Effector CD8-positive, alpha-beta T cell (primary cell): ENCODE data around the gene ERMP1.
A peak's percentile ranks its signal among the peaks of the same experiment; 100 is the strongest.
"Not testable (repeated sequence)": the region's sequence is repeated elsewhere in the genome, so short reads cannot be mapped to it uniquely, and the experiment has no call there.

Experiments used
- DNase-seq: peaks from one replicate; lab custom pipeline; 2025; lab: John Stamatoyannopoulos, UW
- total RNA-seq, 4 experiments: gene quantifications; one replicate each; lab custom pipeline; 2026; lab: John Stamatoyannopoulos, UW

Gene ERMP1
- 32.2 to 74.3 (median 55.4) reads per million in 4 experiments for total RNA-seq

- peak; percentile 79 for DNase-seq
Measured at GRCh38 chr9:5832538-5833529, at the start of gene ERMP1. Gene ERMP1 (minus strand): TSS chr9:5833117. CDS start chr9:5833027, 90 bp downstream.

DNA sequence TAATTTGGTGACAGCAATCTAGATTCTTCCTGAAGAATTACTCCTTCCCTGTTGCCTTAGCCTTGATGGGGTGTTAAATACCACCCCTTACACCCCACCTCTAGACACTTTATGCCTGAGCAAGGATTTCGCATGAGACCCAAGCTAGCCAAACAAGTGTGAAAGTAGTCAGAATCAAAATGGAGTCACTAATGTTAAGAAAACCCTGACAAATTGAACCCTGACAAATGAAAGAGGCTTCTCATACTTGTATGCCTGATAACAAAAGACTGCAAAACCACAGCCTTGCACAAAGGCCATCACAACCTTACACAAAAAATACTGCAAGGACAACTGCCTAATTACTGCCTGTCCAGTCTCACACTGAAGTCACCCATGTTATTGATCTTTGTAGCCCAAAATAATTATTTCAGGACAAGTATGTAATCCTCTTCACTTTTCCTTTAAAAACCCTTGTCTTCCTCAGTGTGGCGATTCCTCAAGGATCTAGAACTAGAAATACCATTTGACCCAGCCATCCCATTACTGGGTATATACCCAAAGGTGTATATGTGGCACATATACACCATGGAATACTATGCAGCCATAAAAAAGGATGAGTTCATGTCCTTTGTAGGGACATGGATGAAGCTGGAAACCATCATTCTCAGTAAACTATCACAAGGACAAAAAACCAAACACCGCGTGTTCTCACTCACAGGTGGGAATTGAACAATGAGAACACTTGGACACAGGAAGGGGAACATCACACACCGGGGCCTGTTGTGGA, 49.5 kb upstream of the ERMP1 start:
- DNase-seq = not testable (repeated sequence)

- no peak for DNase-seq
Measured at GRCh38 chr9:5879419-5880181, 46.7 kb upstream of the ERMP1 start.

DNA sequence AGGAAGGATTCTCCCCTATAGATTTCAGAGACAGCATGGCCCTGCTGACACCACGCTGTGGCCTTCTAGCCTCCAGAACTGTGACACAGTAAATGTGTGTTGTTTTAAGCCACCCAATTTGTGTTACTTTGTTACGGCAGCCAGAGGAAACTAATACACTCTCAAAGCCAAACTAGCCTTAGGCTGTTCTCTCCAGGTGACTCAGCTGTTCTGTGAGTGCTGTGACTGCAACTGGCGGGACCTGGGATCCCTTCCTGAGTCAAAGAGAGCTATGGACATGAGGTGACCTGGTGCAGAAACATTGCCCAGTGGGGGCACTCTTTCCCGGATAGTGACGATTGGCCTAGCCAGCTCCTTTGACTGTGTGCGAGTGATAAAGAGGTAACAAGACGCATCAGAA, 43.8 kb upstream of the ERMP1 start:
- no peak for DNase-seq

GRCh38 chr9:5876026-5876425, 43.1 kb upstream of the ERMP1 start:
- DNase-seq = no peak

DNA sequence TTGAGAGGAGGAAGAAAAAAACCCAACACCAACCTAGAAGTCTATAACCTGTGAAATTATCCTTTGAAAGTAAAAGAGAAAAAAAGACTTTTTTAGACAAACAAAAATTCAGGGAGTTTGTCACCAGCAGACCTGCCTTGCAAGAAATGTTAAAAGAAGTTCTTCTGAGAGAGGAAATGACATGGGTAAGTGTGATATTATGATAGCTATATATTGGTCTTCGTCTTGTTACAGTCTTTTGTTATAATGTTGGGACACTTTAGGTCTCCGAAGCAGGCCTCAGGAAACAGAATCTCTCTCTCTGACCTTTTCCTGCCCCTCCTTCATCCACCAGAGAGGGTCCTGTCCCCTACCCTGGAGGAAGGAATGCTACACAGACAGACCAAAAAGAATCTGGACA, 41.1 kb upstream of the ERMP1 start:
- no peak for DNase-seq

DNA sequence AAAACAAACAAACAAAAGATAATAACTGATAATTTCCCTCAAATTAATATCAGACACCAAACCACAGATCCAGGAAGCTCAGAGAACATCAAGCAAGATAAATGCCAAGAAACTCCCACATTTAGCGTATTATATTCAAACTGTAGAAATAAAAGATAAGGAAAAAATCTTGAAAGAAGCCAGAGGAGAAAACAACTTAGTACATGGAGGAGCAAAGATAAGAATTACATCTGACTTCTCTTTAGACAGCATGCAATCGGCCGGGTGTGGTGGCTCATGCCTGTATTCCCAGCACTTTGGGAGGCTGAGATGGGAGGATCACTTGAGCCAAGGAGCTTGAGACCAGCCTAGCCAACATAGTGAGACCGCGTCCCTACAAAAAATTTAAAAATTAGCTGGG, 40.5 kb upstream of the ERMP1 start:
- no peak for DNase-seq

- no peak for DNase-seq
Measured at GRCh38 chr9:5872511-5872910, 39.6 kb upstream of the ERMP1 start.

DNA sequence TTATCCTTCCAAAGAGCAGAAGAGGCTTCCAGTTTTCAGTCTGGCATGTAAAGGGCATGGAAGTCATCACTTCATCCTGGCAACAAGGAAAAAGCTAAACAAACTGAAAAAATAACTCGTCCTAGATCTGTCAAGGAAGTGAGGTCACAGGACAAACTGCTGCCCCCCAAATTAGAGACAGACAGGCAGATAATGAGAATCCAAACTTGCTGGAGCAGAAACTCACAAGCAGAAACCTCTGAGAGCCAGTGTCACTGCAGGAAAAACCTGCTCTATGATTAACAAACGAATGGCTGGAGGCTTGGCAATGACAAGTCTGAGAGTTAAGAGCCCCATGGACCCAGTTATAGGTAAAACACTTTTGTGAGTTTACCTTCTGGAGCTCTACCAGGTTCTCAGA, 38.9 kb upstream of the ERMP1 start:
- no peak for DNase-seq

- no peak for DNase-seq
Measured at GRCh38 chr9:5870691-5871090, 37.8 kb upstream of the ERMP1 start.

GRCh38 chr9:5870020-5870339, 37.1 kb upstream of the ERMP1 start:
- no peak for DNase-seq

DNA sequence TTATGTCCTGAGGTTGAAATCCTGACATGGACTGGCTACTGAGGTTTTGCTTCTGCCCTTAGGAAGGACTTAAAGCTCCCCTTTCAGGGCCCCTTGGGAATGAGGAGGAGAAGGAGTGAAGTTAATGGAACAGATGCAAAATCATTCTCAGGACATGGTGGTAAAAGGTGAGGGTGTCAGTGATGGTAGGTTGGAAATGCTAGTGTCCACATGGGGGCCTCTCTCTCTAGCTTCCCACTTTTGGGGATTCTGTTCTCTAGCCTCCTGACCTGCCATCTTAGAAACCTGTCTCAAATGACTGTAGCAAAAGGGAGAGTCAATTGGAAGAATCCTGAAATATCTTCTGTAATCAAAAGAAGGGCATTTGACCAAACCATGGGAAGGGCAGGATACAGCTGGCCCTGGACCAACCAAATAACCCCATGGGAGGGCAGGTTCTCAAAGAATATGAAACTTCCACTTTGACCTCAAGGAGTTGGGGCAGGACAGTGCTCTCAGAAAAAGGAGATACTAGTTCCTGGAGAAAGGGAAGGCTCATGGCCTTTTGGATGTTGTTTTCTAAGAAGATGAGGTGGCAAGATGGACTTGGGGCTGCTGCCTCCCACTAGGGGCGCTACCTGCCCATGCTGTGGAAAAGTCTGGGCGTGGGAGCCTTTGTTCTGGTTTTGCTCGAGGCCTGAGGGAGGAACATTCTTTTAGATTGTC, 36.5 kb upstream of the ERMP1 start:
- no peak for DNase-seq

GRCh38 chr9:5868235-5868634, 35.3 kb upstream of the ERMP1 start:
- no peak for DNase-seq

- DNase-seq = no peak
Measured at GRCh38 chr9:5866685-5867084, 33.8 kb upstream of the ERMP1 start.

- no peak for DNase-seq
Measured at GRCh38 chr9:5866272-5866671, 33.4 kb upstream of the ERMP1 start.

DNA sequence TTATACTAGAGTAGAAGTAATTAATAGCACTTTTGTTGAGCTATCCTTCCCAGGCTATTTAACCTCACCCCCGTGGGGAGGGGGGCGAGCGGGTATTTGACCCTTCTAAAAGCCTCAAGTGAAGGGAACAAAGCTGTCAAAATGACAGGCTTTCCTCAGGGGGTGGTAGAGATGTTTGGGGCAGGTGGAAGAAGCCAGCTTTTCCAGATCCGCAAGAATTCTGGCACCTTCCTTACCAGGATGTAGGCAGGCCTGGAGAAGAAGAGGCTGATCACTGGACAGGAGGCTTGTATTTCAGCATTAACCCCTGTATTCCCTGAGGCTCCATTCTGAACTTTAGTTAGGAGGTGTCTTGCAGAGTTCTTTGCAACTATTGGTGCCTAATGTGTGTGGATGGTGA, 31.5 kb upstream of the ERMP1 start:
- DNase-seq = no peak

GRCh38 chr9:5863092-5863746, 30.3 kb upstream of the ERMP1 start:
- no peak for DNase-seq

GRCh38 chr9:5858833-5859232, 25.9 kb upstream of the ERMP1 start:
- DNase-seq = no peak

DNA sequence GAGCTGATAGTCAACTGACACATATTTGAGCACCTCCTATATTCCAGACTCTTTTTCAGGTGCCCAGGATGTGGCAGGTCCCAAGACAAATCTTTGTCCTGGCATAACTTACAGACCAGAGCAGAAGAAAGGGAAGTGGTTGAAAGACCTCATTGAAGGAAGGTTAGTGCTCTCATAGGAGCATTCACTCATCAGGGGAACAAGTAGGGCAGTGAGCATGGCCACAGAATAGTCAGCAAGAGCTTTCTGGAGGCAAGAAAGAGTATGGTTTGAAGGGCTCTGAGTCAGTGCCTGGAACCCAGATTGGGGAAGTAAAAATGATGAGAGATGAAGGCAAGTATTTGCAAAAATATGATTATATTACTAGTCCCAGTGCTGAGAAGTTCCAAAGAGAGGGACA, 25.0 kb upstream of the ERMP1 start:
- DNase-seq = no peak

DNA sequence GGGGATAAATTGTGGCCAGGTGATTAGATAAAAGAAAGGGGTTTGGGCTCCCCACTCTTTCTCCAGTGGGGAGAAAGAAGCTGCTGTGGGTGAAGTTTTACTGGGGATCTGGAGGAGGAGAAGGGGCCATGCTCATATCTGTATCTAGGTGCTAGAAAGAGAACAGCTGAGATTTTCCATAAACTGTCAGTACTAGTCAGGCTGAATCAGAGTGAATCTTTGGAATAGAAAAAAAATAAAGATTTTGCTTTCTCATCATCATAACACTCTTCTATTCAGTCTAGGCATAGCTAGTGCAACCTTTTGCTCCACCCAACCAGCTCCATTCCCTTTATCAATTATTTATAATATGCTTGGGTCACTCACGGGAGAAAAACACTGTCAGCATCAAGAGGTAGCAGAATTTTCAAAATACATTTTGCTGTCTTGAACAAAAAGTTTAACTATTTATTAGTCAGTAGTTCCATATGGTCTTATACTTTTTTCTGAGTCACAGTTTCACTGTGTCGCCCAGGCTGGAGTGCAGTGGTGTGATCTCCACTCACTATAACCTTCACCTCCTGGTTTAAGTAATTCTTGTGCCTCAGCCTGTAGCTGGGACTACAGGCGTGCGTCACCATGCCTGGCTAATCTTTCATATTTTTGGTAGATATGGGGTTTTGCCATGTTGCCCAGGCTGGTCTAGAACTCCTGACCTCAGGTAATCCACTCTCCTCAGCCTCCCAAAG, 21.3 kb upstream of the ERMP1 start:
- DNase-seq = no peak
